Endometrium (tissue), 2 donors: ENCODE measurements around the gene PSAPL1.

ENCODE experiments used
- FAIRE-seq: peaks from 2 replicates; lab custom pipeline; 2012; peaks lifted over from hg19 to GRCh38; lab: Jason Lieb, UNC
- donor health status: control.
- donor health status: control.

Gene PSAPL1

DNA sequence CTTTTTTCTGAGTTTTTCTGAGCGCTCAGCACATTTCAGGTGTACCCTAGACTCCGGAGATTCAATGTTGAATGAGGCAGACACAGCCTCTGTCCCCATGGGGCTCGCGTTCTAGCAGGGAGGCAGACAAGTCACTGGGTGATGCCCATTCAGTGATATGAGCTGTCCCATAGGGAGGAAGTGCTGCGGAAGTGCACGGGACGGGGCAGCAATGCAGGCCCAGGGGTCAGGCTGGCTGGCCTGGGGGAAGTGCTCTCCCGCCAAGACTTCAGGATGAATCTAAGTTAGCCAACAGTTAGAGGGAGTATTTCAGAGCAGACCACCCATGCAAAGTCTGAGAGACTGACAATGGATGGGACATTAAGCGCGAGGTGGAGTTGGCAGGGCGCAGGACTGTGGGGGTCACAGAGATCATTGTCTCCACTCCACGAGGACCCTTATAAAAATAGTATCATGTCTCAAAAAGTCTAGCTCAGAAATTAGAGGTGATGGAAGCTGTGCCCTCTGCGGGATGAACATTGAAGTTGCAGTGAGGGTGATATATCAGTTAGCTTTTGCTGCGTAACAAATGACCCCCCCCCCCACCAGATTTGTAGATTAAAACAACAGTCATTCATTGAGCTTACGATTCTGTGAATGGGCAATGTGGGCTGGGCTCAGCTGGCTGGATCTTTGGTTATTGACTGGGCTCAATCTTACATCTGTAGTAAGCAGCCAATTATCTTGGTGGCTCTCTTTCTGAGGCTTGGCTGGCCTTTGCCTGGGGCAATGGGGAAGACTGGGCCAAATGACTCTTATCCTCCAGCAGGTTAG is 16.4 kb downstream of the PSAPL1 start:
- FAIRE-seq, result no peak

DNA sequence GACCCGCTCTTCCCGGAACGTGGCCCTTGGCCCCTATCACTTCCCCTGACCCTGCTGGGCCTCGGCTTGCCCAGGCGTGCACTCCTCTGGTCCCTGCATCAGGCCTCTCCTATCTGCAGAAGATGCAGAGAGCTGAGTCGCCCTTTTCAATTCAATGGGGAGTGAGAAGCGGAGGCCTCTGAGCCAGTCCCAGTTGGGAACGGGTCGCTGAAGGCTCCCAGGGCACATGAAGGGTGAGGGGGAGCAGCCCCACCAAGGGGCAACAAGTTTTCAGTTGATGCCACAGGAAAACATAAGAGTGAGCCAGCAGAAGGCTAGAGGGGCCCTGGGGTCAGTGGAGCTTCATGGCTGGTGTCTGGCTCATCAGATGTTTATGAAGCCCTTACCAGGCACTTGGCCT is 17.1 kb downstream of the PSAPL1 start:
- FAIRE-seq, result no peak

DNA sequence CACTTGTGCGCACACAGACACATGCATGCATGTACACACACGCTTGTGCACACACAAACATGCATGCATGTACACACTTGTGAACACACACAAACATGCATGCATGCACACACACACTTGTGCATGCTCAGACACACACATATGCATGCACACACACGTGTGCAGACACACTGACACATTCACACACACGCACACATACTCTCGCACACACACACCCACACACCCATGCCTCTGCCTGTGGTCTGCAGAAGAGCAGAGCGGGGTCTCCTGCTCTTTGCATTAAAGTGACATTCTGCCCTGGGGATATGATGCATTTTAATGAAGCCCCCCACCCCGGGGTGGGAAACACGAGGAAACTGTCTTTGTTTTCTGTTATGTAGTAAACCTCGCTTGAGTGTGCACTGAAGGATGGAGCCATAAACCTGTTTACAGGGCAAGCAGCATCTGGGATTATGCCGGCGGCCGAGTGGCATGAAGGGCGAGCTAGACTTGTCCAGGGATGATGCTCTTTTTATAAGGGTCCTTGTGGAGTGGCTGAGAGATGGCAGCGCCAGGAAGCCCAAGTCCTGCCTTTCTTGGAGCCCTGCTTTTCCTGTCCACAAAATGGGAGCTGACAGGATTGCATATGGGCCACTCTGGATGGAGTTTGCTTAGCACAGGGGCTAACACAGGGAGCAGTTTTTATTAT is 17.8 kb downstream of the PSAPL1 start:
- no peak for FAIRE-seq

DNA sequence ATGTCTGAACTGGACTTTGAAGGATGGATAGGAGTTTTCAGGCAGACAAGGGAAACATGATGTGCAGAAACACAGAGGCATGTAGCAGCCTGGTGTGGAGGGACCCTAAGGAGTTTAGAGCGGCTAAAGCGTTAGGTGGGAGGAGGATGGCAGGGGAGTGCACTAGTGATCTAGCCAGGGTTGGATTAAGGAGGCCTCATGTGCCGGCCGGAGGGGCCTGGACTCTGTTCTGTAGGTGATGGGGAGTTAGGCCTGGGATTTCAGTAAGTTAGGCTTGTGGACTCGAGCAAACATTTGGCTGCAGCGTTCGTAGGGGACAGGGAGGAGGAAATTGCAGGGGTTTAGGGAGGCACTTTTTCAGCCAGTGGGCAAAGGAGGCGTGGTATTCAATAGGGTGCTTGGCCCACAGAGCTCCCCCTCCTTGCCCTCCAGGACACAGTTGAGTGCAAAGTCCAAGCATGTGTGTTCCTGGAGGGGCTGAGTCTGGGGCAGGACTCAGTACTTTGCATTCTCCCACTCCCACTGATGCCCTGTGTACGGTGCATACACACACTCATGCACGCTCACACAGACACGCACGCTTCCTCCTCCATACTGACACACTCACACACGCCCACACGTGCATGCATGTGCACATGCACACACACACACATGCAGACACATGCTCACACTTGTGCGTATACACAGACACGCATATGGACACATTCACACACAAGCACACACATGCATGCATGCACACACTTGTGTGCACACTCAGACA is 18.6 kb downstream of the PSAPL1 start:
- FAIRE-seq, result no peak

DNA sequence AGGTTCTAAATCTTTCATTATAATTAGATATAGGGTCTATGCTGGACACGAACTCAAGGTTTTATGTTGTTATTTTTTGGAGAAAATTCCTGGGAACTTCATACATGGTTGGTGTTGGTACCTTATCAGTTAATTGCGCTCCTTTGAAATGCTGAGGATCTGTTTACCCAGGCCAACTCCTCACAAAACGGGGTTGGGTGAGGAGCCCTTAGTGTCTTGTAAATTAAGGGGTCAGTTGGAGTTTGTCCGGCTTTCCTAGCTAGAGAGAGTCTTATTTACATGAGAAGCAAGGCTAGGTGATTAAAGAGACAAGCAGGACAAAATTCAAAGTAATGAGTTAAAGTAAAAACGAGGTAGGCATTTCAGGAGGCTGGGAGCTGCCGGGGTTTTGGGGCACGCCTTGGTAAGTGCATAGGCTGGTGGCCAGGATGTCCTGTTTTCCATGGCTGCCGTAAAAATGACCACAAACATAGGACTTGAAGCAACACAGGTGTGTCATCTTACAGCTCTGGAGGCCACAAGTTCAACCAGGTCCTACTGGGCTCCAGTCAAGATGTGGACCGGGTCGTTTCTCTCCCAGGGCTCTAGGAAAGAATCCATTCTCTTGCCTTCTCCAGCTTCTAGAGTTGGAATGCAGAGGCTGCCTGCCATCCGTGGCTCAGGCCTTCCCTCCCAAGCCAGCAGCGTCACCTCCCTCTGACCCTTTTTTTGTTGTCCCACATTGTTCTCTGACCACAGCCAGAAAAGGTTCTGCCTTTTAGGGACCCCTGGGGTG is 19.8 kb downstream of the PSAPL1 start:
- FAIRE-seq, result no peak

DNA sequence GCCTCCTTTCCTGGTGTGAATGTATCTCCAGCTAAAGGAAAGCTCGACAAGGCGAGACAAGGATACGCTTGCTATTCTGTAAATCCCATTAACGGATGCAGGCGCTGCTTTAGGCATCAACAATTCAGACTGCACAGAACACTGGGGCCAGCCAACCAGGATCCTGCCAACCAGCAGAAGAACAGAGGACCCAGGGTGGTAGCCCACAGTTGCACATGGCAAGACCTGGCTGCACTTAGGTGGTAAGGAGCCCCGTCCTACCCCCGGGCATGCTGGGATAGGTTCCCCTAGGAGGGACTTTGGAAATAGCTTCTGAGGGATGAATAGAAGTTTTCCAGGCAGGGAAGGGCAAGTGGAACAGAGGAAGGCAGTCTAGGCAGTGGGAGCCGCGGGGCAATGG is 20.7 kb downstream of the PSAPL1 start:
- FAIRE-seq, result no peak

DNA sequence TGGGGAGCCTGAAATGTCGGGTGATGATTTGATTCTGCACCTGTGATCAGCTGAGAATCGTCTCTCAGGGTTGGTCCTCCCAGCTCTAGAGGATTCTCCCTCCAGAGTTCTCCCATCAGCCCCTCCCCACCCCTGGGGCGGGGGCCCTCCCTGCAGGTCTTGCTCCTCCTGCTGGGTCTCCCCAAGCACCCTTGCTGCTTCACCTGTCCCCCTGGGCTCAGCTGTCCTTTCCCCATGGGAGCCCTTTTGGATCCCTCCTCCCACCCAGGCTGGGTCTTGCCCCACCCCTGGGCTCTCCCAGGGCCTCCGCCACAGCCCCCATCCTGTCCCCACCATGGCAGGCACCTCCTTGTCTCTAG is 22.2 kb downstream of the PSAPL1 start:
- FAIRE-seq, result no peak

DNA sequence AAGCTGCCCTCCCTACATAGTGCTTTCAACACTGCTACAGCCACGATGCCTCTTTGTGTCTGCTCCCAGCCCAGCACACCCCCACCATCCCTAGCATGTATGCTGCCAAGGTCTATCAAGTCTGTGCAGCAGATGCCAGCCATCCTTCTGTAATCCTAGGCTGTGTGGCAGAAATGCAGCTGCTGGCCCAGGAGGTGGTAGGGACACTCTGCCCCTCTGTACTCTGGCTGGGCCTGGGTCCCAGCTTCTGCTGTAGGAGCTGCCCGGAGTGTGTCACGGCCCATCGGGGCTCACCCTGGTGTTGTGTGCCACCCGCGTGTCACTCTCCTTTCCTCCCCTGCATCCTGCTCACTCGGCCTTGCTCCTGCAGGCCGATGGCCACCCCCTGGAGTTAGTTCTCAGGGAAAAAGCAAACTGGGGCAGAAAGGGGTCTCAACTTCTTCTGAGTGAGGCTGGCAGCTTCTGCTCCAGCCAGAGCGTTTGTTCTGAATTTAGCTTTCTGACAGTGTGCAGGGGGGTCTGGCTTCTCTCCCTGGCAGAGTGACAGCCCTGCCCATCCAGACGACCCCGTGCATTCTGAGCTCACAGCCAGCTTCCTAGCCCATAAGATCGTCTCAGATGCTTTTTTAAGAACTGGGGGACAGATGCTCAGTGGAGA is 22.7 kb downstream of the PSAPL1 start:
- no peak for FAIRE-seq

DNA sequence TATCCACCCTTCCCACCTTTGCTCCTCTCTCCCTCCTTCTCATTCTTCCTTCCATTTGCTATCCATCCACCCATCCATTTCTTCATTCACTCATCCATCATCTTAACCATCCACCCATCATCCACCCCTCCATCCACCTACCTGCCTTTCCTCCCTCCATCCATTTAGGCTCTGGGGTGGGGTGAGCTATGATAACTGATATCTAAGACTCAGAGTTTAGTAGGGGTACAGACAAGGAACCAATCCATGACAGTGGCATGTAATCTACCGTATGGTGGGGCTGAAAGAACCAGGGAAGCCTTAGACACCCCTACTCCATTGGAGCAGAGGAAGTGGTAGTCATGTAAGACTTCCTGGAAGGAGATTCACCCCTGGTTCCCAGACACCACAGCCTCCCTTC is 23.2 kb downstream of the PSAPL1 start:
- no peak for FAIRE-seq

DNA sequence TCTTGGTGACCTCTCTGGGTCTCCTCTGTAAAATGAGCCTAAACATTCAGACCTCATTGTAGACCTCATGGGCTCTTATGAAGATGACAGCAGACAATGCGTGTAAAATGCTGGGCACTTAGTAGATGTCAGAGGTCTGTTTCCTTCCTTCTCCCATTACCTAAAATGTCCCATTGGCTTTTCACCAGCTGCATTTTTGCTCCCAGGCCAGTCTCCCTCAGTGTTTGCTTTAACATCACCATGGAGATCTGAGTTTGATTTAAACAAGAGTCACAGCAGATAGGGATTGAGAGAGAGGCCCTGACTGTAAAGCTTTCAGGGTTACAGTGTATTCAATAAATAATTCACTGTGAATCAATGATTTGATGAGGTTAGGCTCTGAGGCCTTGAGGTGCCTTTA is 24.3 kb downstream of the PSAPL1 start:
- FAIRE-seq, result no peak

DNA sequence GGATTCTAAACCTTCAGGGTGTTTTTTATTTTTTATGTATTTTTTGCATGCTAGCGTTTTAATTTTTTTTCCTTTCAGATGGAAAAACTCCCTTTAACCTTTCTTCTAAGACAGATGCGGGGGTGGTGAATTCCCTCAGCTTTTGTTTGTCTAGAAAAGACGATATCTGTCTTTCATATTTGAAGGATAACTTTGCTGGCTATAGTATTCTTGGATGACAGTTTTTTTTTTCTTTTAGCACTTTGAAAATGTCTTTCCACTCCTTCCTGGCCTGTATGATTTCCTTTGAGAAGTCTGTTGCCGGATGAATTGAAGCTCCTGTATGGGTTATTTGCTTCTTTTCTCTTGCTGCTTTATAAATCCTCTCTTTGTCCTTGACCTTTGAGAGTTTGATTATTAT is 26.6 kb downstream of the PSAPL1 start:
- FAIRE-seq, result no peak

DNA sequence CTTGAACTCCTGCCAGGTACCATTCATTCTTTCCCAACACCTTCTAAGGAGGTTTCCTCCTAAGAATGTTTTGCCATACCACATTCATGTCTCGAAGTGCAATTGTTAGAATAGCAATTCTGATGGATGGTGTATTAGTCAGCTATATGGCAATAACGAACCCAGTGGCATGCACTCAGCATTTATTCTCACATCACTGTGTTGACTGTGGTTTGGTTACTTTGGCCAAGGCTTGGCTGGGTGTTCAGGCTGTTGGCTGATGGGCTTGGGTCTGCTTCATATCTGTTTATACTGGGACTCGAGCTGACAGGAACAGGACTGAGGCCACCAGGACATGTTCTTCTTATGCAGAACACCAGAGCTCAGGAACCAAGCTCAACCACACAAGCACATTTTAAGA is 31.7 kb downstream of the PSAPL1 start:
- FAIRE-seq, result no peak

DNA sequence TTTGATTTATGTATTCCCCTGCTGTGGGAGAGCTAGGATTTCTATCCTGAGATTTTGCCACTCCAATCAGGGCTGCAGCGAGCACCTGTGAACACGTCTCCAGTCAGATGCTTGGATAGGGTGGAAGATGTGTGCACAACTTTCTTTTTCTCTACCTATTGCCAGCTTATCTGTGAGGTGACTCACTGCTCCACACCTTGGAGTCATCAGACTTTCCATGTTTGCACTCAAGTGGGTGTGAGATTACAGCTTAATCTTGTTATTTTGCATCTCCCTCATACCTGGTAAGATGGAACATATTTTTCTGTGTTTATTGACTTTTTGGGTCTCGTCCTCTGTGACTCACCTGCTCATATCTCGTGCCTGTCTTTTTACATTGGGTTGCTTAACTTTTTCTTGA is 32.2 kb downstream of the PSAPL1 start:
- no peak for FAIRE-seq

DNA sequence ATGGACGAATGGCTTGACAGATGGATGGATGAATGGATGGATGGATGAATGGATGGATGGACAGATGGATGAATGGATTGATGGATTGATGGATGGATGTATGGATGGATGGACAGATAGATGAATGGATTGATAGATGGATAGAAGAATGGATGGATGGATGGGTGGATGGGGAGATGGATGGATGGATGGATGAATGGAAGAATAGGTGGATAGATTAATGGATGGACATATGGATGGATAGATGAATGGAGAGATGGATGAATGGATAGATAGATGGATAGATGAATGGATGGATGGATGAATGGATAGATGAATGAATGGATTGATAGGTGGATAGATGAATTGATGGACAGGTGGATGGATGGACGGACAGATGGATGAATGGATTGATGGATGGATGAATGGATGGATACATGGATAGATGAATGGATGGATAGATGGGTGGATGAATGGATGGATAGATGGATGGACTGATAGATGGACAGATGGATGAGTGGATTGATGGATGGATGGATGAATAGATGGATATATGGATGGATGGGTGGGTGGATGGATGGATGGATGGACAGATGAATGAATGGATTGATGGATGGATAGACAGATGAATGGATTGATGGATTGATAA is 33.9 kb downstream of the PSAPL1 start:
- no peak for FAIRE-seq

DNA sequence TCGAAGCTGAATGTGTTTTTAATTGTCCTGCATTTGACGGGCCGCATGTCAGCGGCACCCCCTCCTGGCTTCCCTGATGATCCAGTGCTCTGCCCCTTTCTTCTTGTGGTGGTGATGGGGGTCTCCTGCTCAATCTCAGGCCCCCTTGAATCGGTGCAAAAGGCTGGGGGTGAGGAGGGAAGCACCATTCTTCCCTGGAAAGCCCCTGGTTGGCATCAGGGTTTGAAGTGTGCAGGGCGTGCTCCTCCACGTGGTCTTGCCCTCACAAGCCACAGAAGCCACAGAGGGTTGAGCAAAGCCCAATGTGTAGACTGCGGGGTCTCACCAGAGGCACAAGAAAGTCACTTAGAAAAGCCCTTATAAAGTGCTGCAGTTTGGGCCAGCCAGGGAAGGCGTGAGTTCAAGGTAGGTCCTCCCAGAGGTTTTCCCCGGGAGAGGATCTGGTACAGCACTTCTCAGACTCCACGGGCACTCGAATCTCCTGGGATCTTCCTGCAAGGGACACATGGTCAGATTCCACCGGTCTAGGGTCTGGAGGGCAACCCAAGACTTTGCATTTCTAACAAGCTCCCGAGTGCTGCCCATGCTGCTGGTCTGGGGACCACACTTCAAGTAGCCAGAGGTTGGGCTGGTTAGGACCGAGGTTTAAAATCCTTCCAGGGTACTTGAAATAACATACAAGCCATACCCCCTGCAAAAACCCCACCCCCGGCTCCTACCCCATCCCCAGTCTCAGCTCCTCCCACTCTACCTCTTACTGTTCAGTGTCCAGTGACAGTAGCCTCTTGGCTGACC is 35.1 kb downstream of the PSAPL1 start:
- no peak for FAIRE-seq

DNA sequence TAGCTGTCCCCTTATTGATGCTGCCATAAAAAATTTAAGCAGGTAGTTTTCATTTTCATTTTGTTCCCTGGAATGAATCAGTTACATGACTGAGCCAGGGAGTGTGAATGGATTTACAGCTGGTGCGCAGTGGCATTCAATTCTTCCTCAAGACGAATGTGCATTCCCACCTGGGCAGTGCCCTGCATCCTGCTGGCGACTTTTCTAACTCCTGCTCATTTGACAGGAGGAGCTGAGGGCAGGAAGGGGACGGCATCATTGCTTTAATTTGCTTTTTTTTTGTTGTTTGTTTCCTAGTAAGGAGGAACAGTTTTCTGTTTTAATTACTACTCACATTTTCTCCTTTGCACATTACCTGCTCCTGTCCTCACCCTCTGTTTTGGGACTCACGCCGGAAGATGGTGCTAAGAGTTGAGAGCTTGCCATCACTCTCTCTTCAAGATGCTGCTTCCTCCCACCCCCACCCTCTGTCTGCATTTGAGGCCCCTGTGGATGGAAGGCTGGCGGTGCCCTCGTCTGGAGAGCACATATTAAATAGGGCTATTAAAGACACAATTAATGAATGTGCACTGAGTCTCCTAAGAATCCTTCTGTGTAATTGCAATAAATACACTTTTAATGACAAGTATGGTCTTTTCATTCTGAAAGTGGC is 35.8 kb downstream of the PSAPL1 start:
- FAIRE-seq, result no peak

DNA sequence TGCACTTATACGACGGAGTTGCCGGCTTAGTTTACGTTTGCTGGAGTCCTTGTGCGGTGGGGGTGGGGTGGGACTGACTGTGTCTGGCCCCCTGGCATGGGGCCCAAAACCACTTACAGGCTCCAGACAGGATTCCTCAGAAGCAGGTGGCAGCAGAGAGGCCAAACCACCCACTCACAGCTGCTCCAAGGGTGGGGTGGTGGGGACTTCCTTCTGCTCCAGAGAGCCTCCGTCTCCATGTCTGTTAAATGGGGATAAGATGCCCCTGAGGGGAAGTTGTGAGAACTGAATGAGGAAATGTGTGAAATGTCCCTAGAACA is 36.7 kb downstream of the PSAPL1 start:
- FAIRE-seq, result no peak

DNA sequence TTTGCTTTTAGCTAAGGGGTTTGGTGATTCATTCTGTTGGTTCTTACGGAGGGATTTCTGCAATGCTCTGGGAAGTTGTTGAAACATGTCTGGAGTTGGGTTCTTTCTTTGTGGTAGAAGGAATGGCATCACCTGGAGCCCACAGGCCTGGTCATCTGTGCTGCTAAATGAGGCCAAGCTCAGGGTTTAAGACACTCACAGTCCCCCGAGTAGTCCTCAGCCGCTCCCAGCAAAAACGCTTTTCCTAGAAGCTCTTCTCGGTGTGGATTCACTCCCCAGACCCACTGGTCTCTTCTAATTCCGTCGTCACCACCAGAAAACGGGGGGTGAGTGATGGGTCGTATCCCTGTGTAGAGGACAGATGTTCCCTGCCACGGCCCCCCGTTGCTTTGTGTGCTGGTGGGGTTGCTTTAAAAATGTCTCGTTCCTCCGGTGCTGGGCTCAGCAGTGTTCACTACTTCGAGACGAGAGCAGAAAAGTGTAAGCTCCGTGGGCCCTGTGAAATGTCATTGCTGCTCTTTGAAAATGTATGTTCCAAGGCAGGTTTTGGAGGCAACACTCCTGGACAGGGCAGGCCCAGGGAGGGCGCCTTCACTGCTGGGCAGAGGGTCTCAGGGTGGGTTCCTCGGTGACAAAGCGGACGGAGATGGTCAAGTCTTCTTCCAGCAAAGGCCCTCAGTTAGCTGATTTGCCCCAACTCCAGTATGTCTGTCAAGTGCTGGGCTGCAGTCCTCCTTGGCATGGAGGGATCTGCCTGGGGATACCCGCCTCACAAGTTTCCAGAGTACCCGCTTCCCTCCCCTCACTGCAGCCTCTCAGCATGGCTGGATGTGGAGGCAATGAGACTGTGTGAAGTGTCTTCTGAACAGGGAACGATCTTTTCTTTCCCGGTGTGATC is 37.3 kb downstream of the PSAPL1 start:
- FAIRE-seq, result no peak
